ENCODE data around the gene GUCA2B.

DNA sequence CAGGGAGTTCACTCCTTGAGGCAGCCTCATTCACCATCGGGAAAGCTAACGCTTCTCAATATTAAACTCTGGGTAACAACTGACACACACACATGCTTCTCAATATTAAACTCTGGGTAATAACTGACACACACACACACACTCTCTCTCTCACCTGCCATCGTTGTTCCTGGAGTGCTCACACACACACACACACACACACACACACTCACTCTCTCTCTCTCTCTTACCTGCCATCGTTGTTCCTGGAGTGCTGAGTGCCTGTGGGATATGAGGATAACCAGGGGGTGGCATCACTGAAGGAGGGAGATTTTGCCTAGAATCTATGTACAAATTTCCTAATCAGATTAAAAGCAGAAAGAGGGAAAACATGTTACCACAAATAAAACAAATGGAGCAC is 28.5 kb downstream of the GUCA2B start:
- no peak for TF ChIP-seq POLR2AphosphoS5 (IDR thresholded peaks at IDR 0.05; ENCODE audit: low read depth)
- TF ChIP-seq, protein P1, sequence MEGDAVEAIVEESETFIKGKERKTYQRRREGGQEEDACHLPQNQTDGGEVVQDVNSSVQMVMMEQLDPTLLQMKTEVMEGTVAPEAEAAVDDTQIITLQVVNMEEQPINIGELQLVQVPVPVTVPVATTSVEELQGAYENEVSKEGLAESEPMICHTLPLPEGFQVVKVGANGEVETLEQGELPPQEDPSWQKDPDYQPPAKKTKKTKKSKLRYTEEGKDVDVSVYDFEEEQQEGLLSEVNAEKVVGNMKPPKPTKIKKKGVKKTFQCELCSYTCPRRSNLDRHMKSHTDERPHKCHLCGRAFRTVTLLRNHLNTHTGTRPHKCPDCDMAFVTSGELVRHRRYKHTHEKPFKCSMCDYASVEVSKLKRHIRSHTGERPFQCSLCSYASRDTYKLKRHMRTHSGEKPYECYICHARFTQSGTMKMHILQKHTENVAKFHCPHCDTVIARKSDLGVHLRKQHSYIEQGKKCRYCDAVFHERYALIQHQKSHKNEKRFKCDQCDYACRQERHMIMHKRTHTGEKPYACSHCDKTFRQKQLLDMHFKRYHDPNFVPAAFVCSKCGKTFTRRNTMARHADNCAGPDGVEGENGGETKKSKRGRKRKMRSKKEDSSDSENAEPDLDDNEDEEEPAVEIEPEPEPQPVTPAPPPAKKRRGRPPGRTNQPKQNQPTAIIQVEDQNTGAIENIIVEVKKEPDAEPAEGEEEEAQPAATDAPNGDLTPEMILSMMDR (IDR thresholded peaks at IDR 0.05; ENCODE audit: insufficient read depth, low read length), result no peak
- TF ChIP-seq, protein P2, sequence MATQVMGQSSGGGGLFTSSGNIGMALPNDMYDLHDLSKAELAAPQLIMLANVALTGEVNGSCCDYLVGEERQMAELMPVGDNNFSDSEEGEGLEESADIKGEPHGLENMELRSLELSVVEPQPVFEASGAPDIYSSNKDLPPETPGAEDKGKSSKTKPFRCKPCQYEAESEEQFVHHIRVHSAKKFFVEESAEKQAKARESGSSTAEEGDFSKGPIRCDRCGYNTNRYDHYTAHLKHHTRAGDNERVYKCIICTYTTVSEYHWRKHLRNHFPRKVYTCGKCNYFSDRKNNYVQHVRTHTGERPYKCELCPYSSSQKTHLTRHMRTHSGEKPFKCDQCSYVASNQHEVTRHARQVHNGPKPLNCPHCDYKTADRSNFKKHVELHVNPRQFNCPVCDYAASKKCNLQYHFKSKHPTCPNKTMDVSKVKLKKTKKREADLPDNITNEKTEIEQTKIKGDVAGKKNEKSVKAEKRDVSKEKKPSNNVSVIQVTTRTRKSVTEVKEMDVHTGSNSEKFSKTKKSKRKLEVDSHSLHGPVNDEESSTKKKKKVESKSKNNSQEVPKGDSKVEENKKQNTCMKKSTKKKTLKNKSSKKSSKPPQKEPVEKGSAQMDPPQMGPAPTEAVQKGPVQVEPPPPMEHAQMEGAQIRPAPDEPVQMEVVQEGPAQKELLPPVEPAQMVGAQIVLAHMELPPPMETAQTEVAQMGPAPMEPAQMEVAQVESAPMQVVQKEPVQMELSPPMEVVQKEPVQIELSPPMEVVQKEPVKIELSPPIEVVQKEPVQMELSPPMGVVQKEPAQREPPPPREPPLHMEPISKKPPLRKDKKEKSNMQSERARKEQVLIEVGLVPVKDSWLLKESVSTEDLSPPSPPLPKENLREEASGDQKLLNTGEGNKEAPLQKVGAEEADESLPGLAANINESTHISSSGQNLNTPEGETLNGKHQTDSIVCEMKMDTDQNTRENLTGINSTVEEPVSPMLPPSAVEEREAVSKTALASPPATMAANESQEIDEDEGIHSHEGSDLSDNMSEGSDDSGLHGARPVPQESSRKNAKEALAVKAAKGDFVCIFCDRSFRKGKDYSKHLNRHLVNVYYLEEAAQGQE (IDR thresholded peaks at IDR 0.05; ENCODE audit: insufficient replicate concordance, low read depth), result no peak
